Measurements from ENCODE around the gene PLSCR1. TPM values are rescaled to one million over a fixed set of nuclear protein-coding genes. Genes with fewer than 3 reads are reported as not detected.
"Not testable (repeated sequence)": the region's sequence is repeated elsewhere in the genome, so short reads cannot be mapped to it uniquely, and the experiment has no call there.

Gene PLSCR1
- total and polyA plus RNA-seq, 7 donors = 59.3 to 194 (median 112) TPM

GRCh38 chr3:146499701-146500100, 44.7 kb downstream of the PLSCR1 start:
- DNase-seq = no peak
- Histone ChIP-seq H3K27me3 (no peaks in the 10 kb centered on the region), H3K4me3 (no peak overlapping the region), H3K9me3 (no peaks in the 10 kb centered on the region), H3K36me3 (no peaks in the 10 kb centered on the region), H3K4me1 (no peaks in the 10 kb centered on the region), H3K27ac (no peak overlapping the region)
- intact Hi-C loops (cut with DNase I) = no loop called here
- WGBS, 2 donors = 10 to 61% methylated on average over 1 of the region's 1 CpG
- TF ChIP-seq POLR2A (IDR thresholded peaks at IDR 0.05) (no peak), POLR2AphosphoS5 (IDR thresholded peaks at IDR 0.05) (no peak), CTCF (IDR thresholded peaks at IDR 0.05) (no peak), EP300 (IDR thresholded peaks at IDR 0.05) (no peak)

GRCh38 chr3:146498002-146498736, 46.2 kb downstream of the PLSCR1 start:
- H3K27me3 ChIP-seq = no peaks in the 10 kb centered on the region
- TF ChIP-seq CTCF (IDR thresholded peaks at IDR 0.05) (no peak), POLR2AphosphoS5 (IDR thresholded peaks at IDR 0.05) (no peak), POLR2A (IDR thresholded peaks at IDR 0.05) (no peak), EP300 (IDR thresholded peaks at IDR 0.05) (no peak)
- intact Hi-C loops (cut with DNase I) = no loop called here
- H3K4me1 ChIP-seq = no peaks in the 10 kb centered on the region
- no peaks in the 10 kb centered on the region for H3K36me3 ChIP-seq
- DNase-seq = no peak
- no peaks in the 10 kb centered on the region for H3K9me3 ChIP-seq
- WGBS, 2 donors = 54 to 60% methylated on average over 13 of the region's 13 CpGs
- H3K27ac ChIP-seq = no peak overlapping the region
- no peak overlapping the region for H3K4me3 ChIP-seq

- H3K4me3 ChIP-seq; H3K27ac ChIP-seq; H3K9me3 ChIP-seq; intact Hi-C loops (cut with DNase I); H3K36me3 ChIP-seq; H3K4me1 ChIP-seq; DNase-seq; H3K27me3 ChIP-seq: not testable (repeated sequence)
- WGBS, 2 donors = 92 to 96% methylated on average over 28 of the region's 28 CpGs
Measured at GRCh38 chr3:146497145-146497843, 47.1 kb downstream of the PLSCR1 start.

- Histone ChIP-seq H3K27me3 (no peaks in the 10 kb centered on the region), H3K9me3 (no peaks in the 10 kb centered on the region), H3K36me3 (no peaks in the 10 kb centered on the region), H3K4me3 (no peak overlapping the region), H3K4me1 (no peaks in the 10 kb centered on the region), H3K27ac (no peak overlapping the region)
- intact Hi-C loops (cut with DNase I) = no loop called here
- no peak for DNase-seq
- 2 to 55% methylated on average over 1 of the region's 1 CpG for WGBS, 2 donors
- no peak for TF ChIP-seq EP300 (IDR thresholded peaks at IDR 0.05)
- no peak for TF ChIP-seq CTCF (IDR thresholded peaks at IDR 0.05)
- no peak for TF ChIP-seq POLR2A (IDR thresholded peaks at IDR 0.05)
- TF ChIP-seq POLR2AphosphoS5 (IDR thresholded peaks at IDR 0.05) = no peak
Measured at GRCh38 chr3:146496726-146497125, 47.7 kb downstream of the PLSCR1 start.

GRCh38 chr3:146496251-146496650, 48.2 kb downstream of the PLSCR1 start:
- Histone ChIP-seq H3K4me3 (no peak overlapping the region), H3K9me3 (no peaks in the 10 kb centered on the region), H3K27ac (no peak overlapping the region), H3K27me3 (no peaks in the 10 kb centered on the region), H3K4me1 (no peaks in the 10 kb centered on the region), H3K36me3 (no peaks in the 10 kb centered on the region)
- DNase-seq = no peak
- TF ChIP-seq CTCF (IDR thresholded peaks at IDR 0.05) = no peak
- TF ChIP-seq POLR2AphosphoS5 (IDR thresholded peaks at IDR 0.05) = no peak
- no peak for TF ChIP-seq EP300 (IDR thresholded peaks at IDR 0.05)
- no peak for TF ChIP-seq POLR2A (IDR thresholded peaks at IDR 0.05)
- 0 to 41% methylated on average over 1 of the region's 1 CpG for WGBS, 2 donors
- intact Hi-C loops (cut with DNase I) = no loop called here

Data from sigmoid colon (tissue), 7 donors.